ENCODE measurements around the gene OR4C11.

Gene OR4C11

DNA sequence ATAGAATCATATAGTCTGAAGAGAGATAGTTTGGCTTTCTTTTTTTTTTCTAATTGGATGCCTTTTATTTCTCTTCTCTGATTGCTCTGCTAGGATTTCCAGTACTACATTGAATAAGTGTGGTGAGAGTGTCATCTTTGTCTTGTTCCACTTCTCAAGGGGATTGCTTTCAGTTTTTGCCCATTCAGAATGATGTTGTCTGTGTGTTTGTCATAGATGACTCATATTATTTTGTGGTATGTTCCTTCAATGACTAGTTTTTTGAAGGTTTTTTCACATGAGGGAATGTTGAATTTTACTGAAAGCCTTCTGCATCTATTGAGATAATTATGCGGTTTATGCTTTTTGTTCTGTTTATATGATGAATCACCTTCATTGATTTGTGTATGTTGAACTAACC, 17.1 kb upstream of the OR4C11 start:
- Histone ChIP-seq H3K36me3 (ENCODE audit: control insufficient read depth, insufficient read depth, low read length) (no peaks in the 10 kb centered on the region), H3K9me3 (ENCODE audit: control insufficient read depth, low read length) (no peaks in the 10 kb centered on the region), H3K27me3 (ENCODE audit: control insufficient read depth, insufficient read depth, low read length) (no peaks in the 10 kb centered on the region), H2AFZ (no peak overlapping the region), H3K9ac (no peak overlapping the region), H3K79me2 (no peaks in the 10 kb centered on the region), H3K4me1 (no peaks in the 10 kb centered on the region), H3K27ac (no peak overlapping the region), H3K4me2 (ENCODE audit: low read length) (no peak overlapping the region), H3K4me3 (ENCODE audit: low read depth, low read length) (no peak overlapping the region)
- no peak for TF ChIP-seq CTCF (IDR thresholded peaks at IDR 0.05)

DNA sequence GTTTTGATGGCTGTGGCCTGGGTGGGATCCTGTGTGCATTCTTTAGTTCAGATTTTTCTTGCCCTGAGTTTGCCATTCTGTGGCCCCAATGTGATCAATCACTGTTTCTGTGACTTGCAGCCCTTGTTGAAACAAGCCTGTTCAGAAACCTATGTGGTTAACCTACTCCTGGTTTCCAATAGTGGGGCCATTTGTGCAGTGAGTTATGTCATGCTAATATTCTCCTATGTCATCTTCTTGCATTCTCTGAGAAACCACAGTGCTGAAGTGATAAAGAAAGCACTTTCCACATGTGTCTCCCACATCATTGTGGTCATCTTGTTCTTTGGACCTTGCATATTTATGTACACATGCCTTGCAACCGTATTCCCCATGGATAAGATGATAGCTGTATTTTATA, 34.9 kb downstream of the OR4C11 start:
- H3K4me1 ChIP-seq = no peaks in the 10 kb centered on the region
- TF ChIP-seq CTCF (IDR thresholded peaks at IDR 0.05) = no peak
- no peaks in the 10 kb centered on the region for H3K79me2 ChIP-seq
- H3K9me3 ChIP-seq (ENCODE audit: control insufficient read depth, low read length) = no peaks in the 10 kb centered on the region
- H3K36me3 ChIP-seq (ENCODE audit: control insufficient read depth, insufficient read depth, low read length) = no peaks in the 10 kb centered on the region
- no peaks in the 10 kb centered on the region for H3K27me3 ChIP-seq (ENCODE audit: control insufficient read depth, insufficient read depth, low read length)
- H2AFZ ChIP-seq = no peak overlapping the region
- no peak overlapping the region for H3K27ac ChIP-seq
- H3K9ac ChIP-seq = no peak overlapping the region
- H3K4me2 ChIP-seq (ENCODE audit: low read length) = no peak overlapping the region
- no peak overlapping the region for H3K4me3 ChIP-seq (ENCODE audit: low read depth, low read length)

- H3K9me3 ChIP-seq (ENCODE audit: control insufficient read depth, low read length) = no peaks in the 10 kb centered on the region
- H3K27ac ChIP-seq = no peak within 1 kb of the TSS
- no peaks in the 10 kb centered on the region for H3K79me2 ChIP-seq
- H3K4me3 ChIP-seq (ENCODE audit: low read depth, low read length) = no peak within 1 kb of the TSS
- no peak within 1 kb of the TSS for H3K9ac ChIP-seq
- H3K4me2 ChIP-seq (ENCODE audit: low read length) = no peak within 1 kb of the TSS
- H3K27me3 ChIP-seq (ENCODE audit: control insufficient read depth, insufficient read depth, low read length) = no peaks in the 10 kb centered on the region
- TF ChIP-seq CTCF (IDR thresholded peaks at IDR 0.05) = no peak
- no peaks in the 10 kb centered on the region for H3K36me3 ChIP-seq (ENCODE audit: control insufficient read depth, insufficient read depth, low read length)
- H2AFZ ChIP-seq = no peak within 1 kb of the TSS
- no peaks in the 10 kb centered on the region for H3K4me1 ChIP-seq
These were observed 35.6 kb downstream of the OR4C11 start, which contains the start of gene OR4C16 for GRCh38 chr11:55571828-55572227. TSS of gene OR4C16 (plus strand) at chr11:55572128. CDS start at chr11:55572128, 0 bp downstream.

DNA sequence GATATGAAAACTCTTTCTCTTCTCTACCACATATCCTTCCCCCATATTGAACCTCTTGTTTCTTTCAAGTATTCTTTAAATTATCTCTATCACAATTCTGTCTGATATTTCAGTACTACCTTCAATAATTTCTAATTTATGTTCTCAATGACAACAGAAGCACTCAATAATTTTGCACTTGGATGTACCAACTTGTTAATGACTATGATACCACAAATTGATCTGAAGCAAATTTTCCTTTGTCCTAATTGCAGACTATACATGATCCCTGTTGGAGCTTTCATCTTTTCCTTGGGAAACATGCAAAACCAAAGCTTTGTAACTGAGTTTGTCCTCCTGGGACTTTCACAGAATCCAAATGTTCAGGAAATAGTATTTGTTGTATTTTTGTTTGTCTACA, 53.3 kb downstream of the OR4C11 start, which contains the start of gene OR4C15:
OR4C15 (plus strand) TSS at position 301 of the 400 bp plus-strand sequence; CDS start at position 301, 0 bp downstream.
- Histone ChIP-seq H2AFZ (no peak within 1 kb of the TSS), H3K9ac (no peak within 1 kb of the TSS), H3K36me3 (ENCODE audit: control insufficient read depth, insufficient read depth, low read length) (no peaks in the 10 kb centered on the region), H3K27ac (no peak within 1 kb of the TSS), H3K27me3 (ENCODE audit: control insufficient read depth, insufficient read depth, low read length) (no peaks in the 10 kb centered on the region), H3K4me3 (ENCODE audit: low read depth, low read length) (no peak within 1 kb of the TSS), H3K4me1 (no peaks in the 10 kb centered on the region), H3K79me2 (no peaks in the 10 kb centered on the region), H3K9me3 (ENCODE audit: control insufficient read depth, low read length) (no peaks in the 10 kb centered on the region), H3K4me2 (ENCODE audit: low read length) (no peak within 1 kb of the TSS)
- no peak for TF ChIP-seq CTCF (IDR thresholded peaks at IDR 0.05)

Measured in parathyroid adenoma (tissue), 2 donors.